Measurements from ENCODE around the gene INSL3.

GRCh38 chr19:17860331-17860992 is 39.1 kb upstream of the INSL3 start:
- no peak for TF ChIP-seq CTCF (conservative IDR thresholded peaks at IDR 0.05; ENCODE audit: low read length)
- no peak for TF ChIP-seq EZH2phosphoT487 (IDR thresholded peaks at IDR 0.05; ENCODE audit: borderline replicate concordance)
